HPDE6-E6E7 (cell line): ENCODE measurements around the gene TBX2.

Experiments
- DNase-seq: peaks from one replicate; pipeline ENCODE4 v3.0.0; 2011; ENCODE audit warnings: missing footprints; ENCODE audit errors: extremely low spot score

Gene TBX2

GRCh38 chr17:61413661-61414126 lies 14.1 kb downstream of the TBX2 start:
- DNase-seq, result no peak

- DNase-seq, result no peak
Observed at GRCh38 chr17:61414141-61414935, 14.7 kb downstream of the TBX2 start.

- DNase-seq, result no peak
Observed at GRCh38 chr17:61414936-61415251, 15.3 kb downstream of the TBX2 start.

- DNase-seq, result no peak
Observed at GRCh38 chr17:61415374-61416210, 15.9 kb downstream of the TBX2 start.

GRCh38 chr17:61416211-61416539 lies 16.5 kb downstream of the TBX2 start:
- no peak for DNase-seq

GRCh38 chr17:61416540-61417363 lies 17.1 kb downstream of the TBX2 start:
- peak; percentile 77 for DNase-seq

GRCh38 chr17:61418449-61418848 lies 18.8 kb downstream of the TBX2 start:
- no peak for DNase-seq

- DNase-seq, result no peak
Observed at GRCh38 chr17:61419496-61420046, 19.9 kb downstream of the TBX2 start.

- DNase-seq, result no peak
Observed at GRCh38 chr17:61420052-61420451, 20.4 kb downstream of the TBX2 start.

GRCh38 chr17:61420745-61421398 lies 21.2 kb downstream of the TBX2 start:
- DNase-seq, result no peak

GRCh38 chr17:61421460-61421859 lies 21.8 kb downstream of the TBX2 start:
- DNase-seq, result no peak

GRCh38 chr17:61422116-61422799 lies 22.6 kb downstream of the TBX2 start:
- DNase-seq, result no peak

- no peak for DNase-seq
Observed at GRCh38 chr17:61422869-61423268, 23.2 kb downstream of the TBX2 start.

- DNase-seq, result no peak
Observed at GRCh38 chr17:61423967-61424649, 24.5 kb downstream of the TBX2 start.

- DNase-seq, result no peak
Observed at GRCh38 chr17:61425682-61426481, 26.2 kb downstream of the TBX2 start.

- no peak for DNase-seq
Observed at GRCh38 chr17:61426482-61427304, 27.1 kb downstream of the TBX2 start.

GRCh38 chr17:61427567-61427966 lies 27.9 kb downstream of the TBX2 start:
- no peak for DNase-seq

- DNase-seq, result no peak
Observed at GRCh38 chr17:61429274-61429673, 29.6 kb downstream of the TBX2 start.
